SIG-M5 (cell line): ENCODE data around the gene ZNF18.

Experiments
- DNase-seq: peaks from one replicate; lab custom pipeline; 2025; lab: John Stamatoyannopoulos, UW

The ZNF18 gene

GRCh38 chr17:11997147-11997971 lies at the start of gene ZNF18:
Gene ZNF18 (minus strand): TSS chr17:11997475. CDS start chr17:11992829, 4,646 bp downstream.
- DNase-seq, result peak; percentile 31

- DNase-seq, result no peak
Observed at GRCh38 chr17:12046786-12047185, 49.5 kb upstream of the ZNF18 start.

GRCh38 chr17:12043702-12044101 lies 46.4 kb upstream of the ZNF18 start:
- DNase-seq, result no peak

GRCh38 chr17:12041312-12041711 lies 44.0 kb upstream of the ZNF18 start:
- no peak for DNase-seq

GRCh38 chr17:12040478-12040877 lies 43.2 kb upstream of the ZNF18 start:
- DNase-seq, result no peak

- no peak for DNase-seq
Observed at GRCh38 chr17:12037970-12038369, 40.7 kb upstream of the ZNF18 start.

GRCh38 chr17:12035673-12036072 lies 38.4 kb upstream of the ZNF18 start:
- DNase-seq, result no peak

- DNase-seq, result no peak
Observed at GRCh38 chr17:12034538-12034937, 37.3 kb upstream of the ZNF18 start.

GRCh38 chr17:12028611-12029010 lies 31.3 kb upstream of the ZNF18 start:
- no peak for DNase-seq

- no peak for DNase-seq
Observed at GRCh38 chr17:12027658-12028057, 30.4 kb upstream of the ZNF18 start.

GRCh38 chr17:12024327-12024726 lies 27.1 kb upstream of the ZNF18 start:
- DNase-seq, result no peak

GRCh38 chr17:12022310-12022709 lies 25.0 kb upstream of the ZNF18 start:
- no peak for DNase-seq

- DNase-seq, result no peak
Observed at GRCh38 chr17:12021623-12022140, 24.4 kb upstream of the ZNF18 start.

GRCh38 chr17:12020642-12021622 lies 23.7 kb upstream of the ZNF18 start, which contains the start of gene MAP2K4:
Gene MAP2K4 (plus strand): TSS chr17:12020877. CDS start chr17:12020887, 10 bp downstream.
- DNase-seq, result no peak

- DNase-seq, result no peak
Observed at GRCh38 chr17:12007466-12007865, 10.2 kb upstream of the ZNF18 start.

GRCh38 chr17:11999696-12000095 lies 2.4 kb upstream of the ZNF18 start:
- no peak for DNase-seq

GRCh38 chr17:11997972-11998233 lies 628 bp upstream of the ZNF18 start:
- no peak for DNase-seq

GRCh38 chr17:11996722-11997146 lies 541 bp downstream of the ZNF18 start:
- no peak for DNase-seq

GRCh38 chr17:11991461-11991860 lies 5.8 kb downstream of the ZNF18 start:
- DNase-seq, result no peak

- no peak for DNase-seq
Observed at GRCh38 chr17:11990363-11990983, 6.8 kb downstream of the ZNF18 start.

GRCh38 chr17:11986942-11987329 lies 10.3 kb downstream of the ZNF18 start:
- no peak for DNase-seq
